ENCODE measurements around the gene CYRIA. TPM values are rescaled to one million over a fixed set of nuclear protein-coding genes. Genes with fewer than 3 reads are reported as not detected.
A peak's percentile ranks its signal among the peaks of the same experiment; 100 is the strongest.

The CYRIA gene
- total and polyA plus RNA-seq, 9 donors, result 4.0 to 21.3 (median 13.2) TPM

DNA sequence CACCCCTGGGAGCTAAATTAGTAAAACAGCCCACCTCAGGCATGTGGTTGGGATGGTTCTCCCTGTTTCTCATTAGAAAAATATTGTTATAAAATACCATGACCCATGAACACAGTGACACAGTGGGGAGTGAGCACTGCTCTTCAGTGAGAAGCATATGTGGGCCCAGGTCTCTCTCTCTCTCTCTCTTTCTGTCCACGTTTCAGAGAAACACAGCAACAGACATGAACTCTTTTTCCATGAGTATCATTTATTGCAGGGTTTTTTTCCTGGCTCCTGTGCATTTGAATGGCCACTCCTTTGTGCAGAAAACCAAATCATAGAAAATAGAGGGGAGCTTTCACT, 41.2 kb downstream of the CYRIA start:
- Histone ChIP-seq H3K36me3 (no peaks in the 10 kb centered on the region), H3K27me3 (no peaks in the 10 kb centered on the region), H3K27ac (peak overlapping the region in 1 of 2 donors; percentile 75), H3K9me3 (no peaks in the 10 kb centered on the region), H3K4me1 (ENCODE audit: insufficient read depth) (peaks cover 19% of the 10 kb centered on the region), H3K4me3 (no peak overlapping the region)
- DNase-seq, result no peak
- intact Hi-C loops (cut with DNase I), result no loop called here
- WGBS, 3 donors, result 3 to 18% (median 11%) methylated on average over 1 of the region's 1 CpG
- no peak for TF ChIP-seq POLR2A (IDR thresholded peaks at IDR 0.05)
- no peak for TF ChIP-seq EP300 (IDR thresholded peaks at IDR 0.05)
- TF ChIP-seq, protein P1, sequence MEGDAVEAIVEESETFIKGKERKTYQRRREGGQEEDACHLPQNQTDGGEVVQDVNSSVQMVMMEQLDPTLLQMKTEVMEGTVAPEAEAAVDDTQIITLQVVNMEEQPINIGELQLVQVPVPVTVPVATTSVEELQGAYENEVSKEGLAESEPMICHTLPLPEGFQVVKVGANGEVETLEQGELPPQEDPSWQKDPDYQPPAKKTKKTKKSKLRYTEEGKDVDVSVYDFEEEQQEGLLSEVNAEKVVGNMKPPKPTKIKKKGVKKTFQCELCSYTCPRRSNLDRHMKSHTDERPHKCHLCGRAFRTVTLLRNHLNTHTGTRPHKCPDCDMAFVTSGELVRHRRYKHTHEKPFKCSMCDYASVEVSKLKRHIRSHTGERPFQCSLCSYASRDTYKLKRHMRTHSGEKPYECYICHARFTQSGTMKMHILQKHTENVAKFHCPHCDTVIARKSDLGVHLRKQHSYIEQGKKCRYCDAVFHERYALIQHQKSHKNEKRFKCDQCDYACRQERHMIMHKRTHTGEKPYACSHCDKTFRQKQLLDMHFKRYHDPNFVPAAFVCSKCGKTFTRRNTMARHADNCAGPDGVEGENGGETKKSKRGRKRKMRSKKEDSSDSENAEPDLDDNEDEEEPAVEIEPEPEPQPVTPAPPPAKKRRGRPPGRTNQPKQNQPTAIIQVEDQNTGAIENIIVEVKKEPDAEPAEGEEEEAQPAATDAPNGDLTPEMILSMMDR (IDR thresholded peaks at IDR 0.05), result no peak

- Histone ChIP-seq H3K27ac (peak overlapping the region in 1 of 2 donors; percentile 75), H3K36me3 (no peaks in the 10 kb centered on the region), H3K9me3 (no peaks in the 10 kb centered on the region), H3K4me3 (no peak overlapping the region), H3K27me3 (no peaks in the 10 kb centered on the region), H3K4me1 (ENCODE audit: insufficient read depth) (peaks cover 19% of the 10 kb centered on the region)
- WGBS, 3 donors, result 75 to 85% (median 83%) methylated on average over 5 of the region's 5 CpGs
- TF ChIP-seq, protein P1 (IDR thresholded peaks at IDR 0.05), result no peak
- no peak for TF ChIP-seq POLR2A (IDR thresholded peaks at IDR 0.05)
- TF ChIP-seq EP300 (IDR thresholded peaks at IDR 0.05), result no peak
- DNase-seq, result no peak
- intact Hi-C loops (cut with DNase I), result no loop called here
Measured at GRCh38 chr2:16623564-16624435, 41.8 kb downstream of the CYRIA start.

DNA sequence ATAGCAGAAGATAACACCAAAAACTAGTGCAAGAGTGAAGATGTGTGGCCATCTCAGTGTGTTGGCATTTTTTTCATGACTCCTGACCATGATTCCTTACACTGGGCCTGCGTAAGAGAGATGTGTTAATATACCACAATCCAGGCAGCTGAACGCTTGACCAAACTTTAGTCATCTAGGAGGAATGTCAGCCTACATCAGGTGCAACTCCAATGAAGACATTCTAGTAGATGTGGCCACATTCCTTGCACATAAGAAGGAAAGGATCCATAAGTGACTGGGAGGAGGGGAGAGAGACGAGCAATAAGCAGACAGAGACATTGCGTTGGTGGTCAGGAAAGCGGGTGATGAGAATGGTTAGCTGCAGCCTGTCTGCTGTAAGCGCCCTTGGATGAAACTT, 42.6 kb downstream of the CYRIA start:
- intact Hi-C loops (cut with DNase I), result no loop called here
- no peaks in the 10 kb centered on the region for H3K36me3 ChIP-seq
- H3K27me3 ChIP-seq, result no peaks in the 10 kb centered on the region
- H3K9me3 ChIP-seq, result no peaks in the 10 kb centered on the region
- TF ChIP-seq EP300 (IDR thresholded peaks at IDR 0.05) (no peak), POLR2A (IDR thresholded peaks at IDR 0.05) (no peak)
- TF ChIP-seq, protein P1 (IDR thresholded peaks at IDR 0.05), result no peak
- no peak overlapping the region for H3K27ac ChIP-seq
- peaks cover 19% of the 10 kb centered on the region for H3K4me1 ChIP-seq (ENCODE audit: insufficient read depth)
- WGBS, 3 donors, result 95 to 97% (median 96%) methylated on average over 6 of the region's 6 CpGs
- no peak for DNase-seq
- no peak overlapping the region for H3K4me3 ChIP-seq

GRCh38 chr2:16622399-16622968, 43.1 kb downstream of the CYRIA start:
- TF ChIP-seq EP300 (IDR thresholded peaks at IDR 0.05) (no peak), POLR2A (IDR thresholded peaks at IDR 0.05) (no peak)
- TF ChIP-seq, protein P1 (IDR thresholded peaks at IDR 0.05), result no peak
- Histone ChIP-seq H3K36me3 (no peaks in the 10 kb centered on the region), H3K27ac (no peak overlapping the region), H3K27me3 (no peaks in the 10 kb centered on the region), H3K9me3 (no peaks in the 10 kb centered on the region), H3K4me1 (ENCODE audit: insufficient read depth) (peaks cover 19% of the 10 kb centered on the region), H3K4me3 (no peak overlapping the region)
- WGBS, 3 donors, result 86 to 91% (median 90%) methylated on average over 4 of the region's 4 CpGs
- intact Hi-C loops (cut with DNase I), result no loop called here
- no peak for DNase-seq

Data from ovary (tissue), 9 donors.